Inferior parietal cortex (tissue), 1 donor: ENCODE measurements around the gene SOWAHA.

ENCODE experiments used
- DNase-seq: peaks from one replicate; pipeline ENCODE4 v3.0.0-alpha.2; 2016; ENCODE audit errors: extremely low spot score

Gene SOWAHA

GRCh38 chr5:132812781-132813598 lies at the start of gene SOWAHA:
Gene SOWAHA (plus strand): TSS chr5:132813302. CDS start chr5:132813622, 320 bp downstream.
- DNase-seq = no peak

GRCh38 chr5:132764051-132764450 lies 49.1 kb upstream of the SOWAHA start:
- DNase-seq = no peak

GRCh38 chr5:132764671-132765238 lies 48.3 kb upstream of the SOWAHA start:
- DNase-seq = no peak

GRCh38 chr5:132765311-132766019 lies 47.6 kb upstream of the SOWAHA start:
- DNase-seq = no peak

DNA sequence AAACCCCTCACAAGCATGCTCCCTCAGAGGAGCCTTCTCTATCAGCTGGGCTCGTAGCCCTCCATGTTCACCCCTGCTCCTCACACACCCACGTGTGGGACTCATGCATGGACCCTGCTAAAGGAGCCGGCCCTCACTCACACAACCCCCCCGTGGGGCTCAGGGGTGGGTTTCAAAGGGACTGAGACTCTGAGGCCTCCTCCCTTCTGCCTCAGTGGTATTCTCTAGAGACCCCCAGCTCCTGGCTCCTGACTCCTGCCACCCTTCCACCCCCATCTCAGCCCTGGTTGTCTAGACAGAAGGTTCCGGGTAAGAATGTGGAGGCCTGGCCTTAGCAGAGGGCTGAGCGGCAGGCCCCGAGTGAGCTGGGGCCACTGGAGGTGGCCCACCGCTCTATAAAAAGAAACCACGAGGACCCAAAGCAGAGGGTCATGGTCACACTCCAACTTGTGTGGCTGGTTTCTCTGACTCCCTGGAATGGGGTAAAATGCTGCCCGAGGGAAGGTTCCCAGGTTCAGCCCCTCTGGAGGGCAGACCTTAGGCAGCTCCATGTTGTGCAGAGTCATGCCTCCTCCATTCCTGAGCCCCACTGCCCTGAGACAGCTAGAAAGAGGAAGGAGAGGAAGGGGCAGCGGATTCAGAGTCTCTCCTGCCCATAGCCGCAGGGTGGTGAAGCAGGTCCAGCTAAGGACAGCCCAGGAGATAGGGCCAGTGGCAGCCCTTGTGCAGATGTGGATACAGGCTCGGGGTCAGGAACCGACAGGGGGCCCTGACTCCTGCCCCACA lies 46.9 kb upstream of the SOWAHA start:
- DNase-seq = no peak

DNA sequence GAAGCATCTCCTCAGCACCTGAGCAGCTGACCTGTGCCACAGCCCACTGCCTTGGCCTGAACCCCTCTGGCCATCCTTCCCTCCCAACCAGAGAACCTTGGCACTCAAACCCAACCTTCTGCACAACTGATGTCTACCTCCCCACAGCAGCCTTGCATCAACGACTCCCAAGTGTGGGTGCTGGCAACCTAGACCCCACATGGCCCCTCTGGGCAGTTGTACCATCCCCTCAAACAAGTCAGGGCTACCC lies 46.4 kb upstream of the SOWAHA start:
- no peak for DNase-seq

GRCh38 chr5:132767150-132767549 lies 46.0 kb upstream of the SOWAHA start:
- no peak for DNase-seq

DNA sequence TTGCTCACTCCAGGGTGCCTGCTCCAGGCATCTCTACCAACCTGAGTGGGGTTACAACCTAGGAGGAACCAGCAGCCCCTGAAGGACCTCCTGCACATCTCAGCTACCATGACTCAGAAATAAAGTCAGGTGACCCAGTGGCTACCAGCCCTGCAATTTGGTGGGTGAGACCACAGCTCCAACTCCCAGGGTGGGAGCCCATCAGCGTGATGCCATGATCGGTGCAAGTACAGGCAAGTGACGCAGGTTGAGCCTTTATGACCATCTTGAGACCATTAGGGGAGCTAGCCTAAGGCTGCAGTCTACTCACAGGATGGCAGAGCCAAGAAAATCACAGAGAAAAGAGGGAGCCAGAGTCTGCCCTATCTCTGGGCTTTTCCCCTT lies 44.6 kb upstream of the SOWAHA start:
- DNase-seq = no peak

DNA sequence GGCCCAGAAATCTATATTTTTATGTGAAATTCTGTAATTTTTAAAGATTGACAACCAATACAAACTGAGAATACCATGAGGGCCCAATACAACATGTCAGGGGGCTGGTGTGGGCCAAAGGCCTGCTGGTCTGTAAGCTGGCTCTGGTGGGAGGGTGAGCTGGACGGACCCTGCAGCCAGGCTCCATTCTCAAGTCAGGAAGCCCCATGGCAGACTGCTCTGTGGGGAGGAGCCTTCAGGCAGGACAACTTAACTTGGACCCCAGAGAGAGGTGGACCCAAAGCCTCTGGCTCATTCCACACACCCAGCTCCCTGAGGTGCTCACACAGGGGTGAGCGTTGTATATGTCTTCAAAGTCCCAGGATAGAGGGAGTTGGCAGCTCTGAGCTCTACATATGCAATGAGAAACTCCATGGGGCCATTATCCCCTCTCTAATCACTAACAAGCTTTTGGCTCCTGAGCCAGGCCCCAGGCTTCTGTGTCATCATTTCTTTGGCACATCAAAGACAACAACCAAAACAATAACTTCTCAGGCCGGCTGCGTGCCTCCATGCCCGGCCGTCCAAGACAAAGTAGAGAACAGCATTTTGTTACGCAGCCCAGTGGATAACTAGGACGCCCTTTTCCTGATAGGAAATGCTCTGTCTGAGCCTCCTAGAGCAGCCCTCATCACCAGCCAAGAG lies 42.5 kb upstream of the SOWAHA start:
- no peak for DNase-seq

GRCh38 chr5:132771503-132771998 lies 41.6 kb upstream of the SOWAHA start:
- no peak for DNase-seq

DNA sequence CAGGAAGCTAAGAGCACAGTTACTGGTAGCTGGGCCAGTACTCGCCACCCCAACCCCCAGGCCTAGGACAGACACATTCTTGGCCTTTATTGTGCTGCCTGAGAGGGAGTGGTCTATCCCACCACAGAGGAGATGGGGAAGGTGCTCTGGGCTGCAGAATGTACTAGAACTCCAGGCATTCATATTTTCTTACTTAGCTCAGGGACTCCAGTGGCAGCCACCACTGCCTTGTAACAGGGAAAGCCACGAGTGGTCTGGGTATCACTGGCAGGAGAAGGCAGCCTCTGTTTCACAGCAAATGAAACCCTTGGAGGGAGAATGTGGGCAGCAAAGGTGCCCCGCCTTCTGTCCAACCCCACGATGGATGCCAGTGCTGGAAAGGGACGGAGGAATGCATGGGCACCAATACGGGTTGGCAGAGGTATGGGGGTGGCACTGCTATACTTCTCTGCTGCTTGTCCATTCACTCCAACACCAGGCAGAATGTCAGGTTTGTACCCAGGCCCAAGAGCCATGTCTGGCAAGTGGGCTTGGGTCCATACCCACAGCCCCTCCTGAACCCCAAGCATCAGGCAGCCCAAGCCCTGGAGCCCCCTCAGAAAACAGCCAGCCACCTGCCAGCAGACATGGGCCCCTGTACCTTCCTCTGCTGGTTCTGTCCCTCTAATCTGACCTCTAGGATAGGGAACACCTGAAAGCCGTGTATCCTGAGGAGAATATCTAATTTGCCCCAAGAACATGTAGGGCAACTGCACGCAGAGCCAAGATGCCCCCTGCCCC lies 40.6 kb upstream of the SOWAHA start:
- no peak for DNase-seq

- no peak for DNase-seq
Observed at GRCh38 chr5:132773114-132773513, 40.0 kb upstream of the SOWAHA start.

GRCh38 chr5:132773601-132774355 lies 39.3 kb upstream of the SOWAHA start:
- DNase-seq = no peak

DNA sequence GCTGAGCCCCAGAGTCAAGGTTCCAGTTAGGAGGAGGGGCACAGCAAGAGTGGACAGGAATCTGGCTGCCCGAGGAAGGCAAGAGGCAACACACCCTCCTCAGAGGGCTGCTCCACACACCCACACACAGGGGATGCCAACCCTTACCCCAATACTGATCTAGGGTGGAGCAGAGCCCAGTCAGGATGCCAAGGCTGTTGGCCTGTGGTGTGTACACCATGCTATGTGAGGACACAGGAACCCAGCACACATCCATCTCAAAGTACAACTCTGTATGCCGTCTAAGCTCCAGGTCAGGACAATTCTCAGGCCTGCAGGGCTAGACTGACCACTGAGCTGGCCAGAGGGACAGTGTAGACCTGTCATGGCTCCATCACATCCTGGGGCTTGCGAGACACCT lies 38.7 kb upstream of the SOWAHA start:
- DNase-seq = no peak

GRCh38 chr5:132774896-132775295 lies 38.2 kb upstream of the SOWAHA start:
- no peak for DNase-seq

- no peak for DNase-seq
Observed at GRCh38 chr5:132775476-132775961, 37.6 kb upstream of the SOWAHA start.

- DNase-seq = no peak
Observed at GRCh38 chr5:132776131-132776937, 36.8 kb upstream of the SOWAHA start.

GRCh38 chr5:132776938-132777208 lies 36.2 kb upstream of the SOWAHA start:
- no peak for DNase-seq
